C4-2B (cell line): ENCODE results near the gene SPACA7.

Source experiments
- ZFX ChIP-seq: fragments of 450-650 bp; IDR thresholded peaks from 2 replicates; pipeline ENCODE4 v1.6.1; 2017
- TF ChIP-seq, protein P1 (sequence below): fragments of 450-650 bp; conservative IDR thresholded peaks from 2 replicates; pipeline ENCODE4 v1.5.1; 2017; ENCODE audit warnings: mild to moderate bottlenecking

DNA sequence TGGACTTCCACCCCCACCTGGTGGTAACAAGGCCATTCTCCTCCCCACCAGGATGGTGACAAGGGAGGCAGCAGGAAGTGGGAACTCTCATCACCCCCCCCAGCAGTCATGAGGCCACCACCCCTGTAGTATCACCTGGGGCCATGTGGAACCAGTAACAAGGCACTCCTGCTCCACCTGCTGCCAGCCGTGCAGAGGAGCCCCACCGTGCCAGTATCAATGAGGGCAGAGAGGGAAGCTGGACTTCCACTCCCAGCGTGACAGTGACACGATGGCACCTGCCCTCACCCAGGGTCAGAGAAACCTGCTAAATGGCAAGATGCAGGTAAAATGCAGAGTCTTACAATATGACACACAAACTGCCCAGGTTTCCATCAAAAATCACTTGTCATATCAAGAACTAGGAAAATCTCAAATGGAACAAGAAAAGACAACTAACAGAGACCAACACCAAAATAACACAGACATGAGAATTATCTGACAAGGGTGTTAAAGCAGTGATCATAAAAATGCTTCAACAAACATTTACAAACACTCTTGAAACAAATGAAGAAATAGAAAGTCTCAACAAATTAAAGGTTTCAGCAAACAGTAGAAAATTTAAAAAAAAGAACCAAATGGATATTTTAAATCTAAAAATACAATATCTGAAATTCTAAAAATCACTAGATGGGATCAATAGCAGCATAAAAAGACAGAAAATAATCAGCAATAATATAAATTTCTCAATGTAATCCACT lies 9.1 kb upstream of the SPACA7 start:
- TF ChIP-seq, protein P1, sequence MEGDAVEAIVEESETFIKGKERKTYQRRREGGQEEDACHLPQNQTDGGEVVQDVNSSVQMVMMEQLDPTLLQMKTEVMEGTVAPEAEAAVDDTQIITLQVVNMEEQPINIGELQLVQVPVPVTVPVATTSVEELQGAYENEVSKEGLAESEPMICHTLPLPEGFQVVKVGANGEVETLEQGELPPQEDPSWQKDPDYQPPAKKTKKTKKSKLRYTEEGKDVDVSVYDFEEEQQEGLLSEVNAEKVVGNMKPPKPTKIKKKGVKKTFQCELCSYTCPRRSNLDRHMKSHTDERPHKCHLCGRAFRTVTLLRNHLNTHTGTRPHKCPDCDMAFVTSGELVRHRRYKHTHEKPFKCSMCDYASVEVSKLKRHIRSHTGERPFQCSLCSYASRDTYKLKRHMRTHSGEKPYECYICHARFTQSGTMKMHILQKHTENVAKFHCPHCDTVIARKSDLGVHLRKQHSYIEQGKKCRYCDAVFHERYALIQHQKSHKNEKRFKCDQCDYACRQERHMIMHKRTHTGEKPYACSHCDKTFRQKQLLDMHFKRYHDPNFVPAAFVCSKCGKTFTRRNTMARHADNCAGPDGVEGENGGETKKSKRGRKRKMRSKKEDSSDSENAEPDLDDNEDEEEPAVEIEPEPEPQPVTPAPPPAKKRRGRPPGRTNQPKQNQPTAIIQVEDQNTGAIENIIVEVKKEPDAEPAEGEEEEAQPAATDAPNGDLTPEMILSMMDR = no peak
- no peak for TF ChIP-seq ZFX
